Measurements from ENCODE around the gene RRM2. TPM values are rescaled to one million over a fixed set of nuclear protein-coding genes. Genes with fewer than 3 reads are reported as not detected.
A peak's percentile ranks its signal among the peaks of the same experiment; 100 is the strongest.

RRM2 gene
- total and polyA plus RNA-seq, 2 experiments from 2014 or later, result 15.2 to 49.7 TPM

DNA sequence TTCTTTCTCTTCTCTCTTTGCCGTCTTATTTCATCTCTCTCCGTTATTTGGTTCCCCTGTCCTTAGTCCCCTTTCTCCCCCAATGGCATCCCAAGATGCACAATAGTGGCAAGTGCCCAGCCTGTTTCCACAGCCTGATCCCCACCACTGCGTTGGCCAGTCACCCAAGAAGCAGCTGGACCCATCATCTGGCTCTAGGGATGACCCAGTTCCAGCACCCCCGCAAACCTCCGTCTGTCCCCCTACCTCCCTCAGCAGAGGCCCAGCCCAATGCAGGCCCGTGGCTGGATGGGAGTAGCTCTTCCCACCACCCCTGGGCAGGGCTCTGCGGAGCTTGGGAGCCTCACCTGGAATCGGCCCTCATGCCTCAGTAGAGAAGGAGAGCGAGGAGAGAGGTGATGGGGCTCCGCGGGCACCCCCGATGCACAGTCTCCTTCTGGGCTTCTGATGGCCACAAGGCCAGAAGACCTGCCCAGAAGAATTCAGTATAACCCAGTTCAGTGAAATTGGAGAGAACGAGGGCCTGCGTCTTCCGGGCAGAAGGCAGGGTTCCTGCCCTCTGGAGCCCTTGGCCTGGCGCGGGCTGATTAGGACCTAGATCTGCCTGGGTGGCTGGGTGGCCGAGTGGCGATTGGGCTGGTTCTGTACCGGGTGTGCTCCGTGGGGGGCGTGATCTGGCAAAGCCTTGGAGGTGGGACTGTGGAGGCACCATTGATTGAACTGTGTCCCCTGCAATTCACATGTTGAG, 50.9 kb downstream of the RRM2 start:
- Histone ChIP-seq H3K9me2 (replicated peaks; ENCODE audit: insufficient read depth) (no peaks in the 10 kb centered on the region), H3K79me2 (no peaks in the 10 kb centered on the region), H3K27me3 (no peaks in the 10 kb centered on the region), H3K27ac (no peak overlapping the region), H3K4me2 (no peak overlapping the region), H3K4me1 (ENCODE audit: insufficient read depth) (peaks cover 12% of the 10 kb centered on the region), H3K9me3 (ENCODE audit: low read depth) (no peaks in the 10 kb centered on the region), H2AFZ (no peak overlapping the region), H3K4me3 (no peak overlapping the region), H4K20me1 (ENCODE audit: insufficient read depth, poor library complexity, severe bottlenecking) (no peaks in the 10 kb centered on the region), H3K36me3 (replicated peaks; ENCODE audit: insufficient read depth, low read depth) (no peaks in the 10 kb centered on the region)
- TF ChIP-seq CTCF (IDR thresholded peaks at IDR 0.05; ENCODE audit: poor library complexity) (no peak), EZH2phosphoT487 (IDR thresholded peaks at IDR 0.05; ENCODE audit: low read depth, severe bottlenecking, unreplicated experiment) (no peak), EZH2 (IDR thresholded peaks at IDR 0.05; ENCODE audit: borderline replicate concordance) (no peak)
- DNase-seq (ENCODE audit: low spot score), result peak; percentile 3
- WGBS (ENCODE audit: low lambda C conversion rate, missing lambda C conversion rate), result 96% methylated on average over 21 of the region's 22 CpGs

DNA sequence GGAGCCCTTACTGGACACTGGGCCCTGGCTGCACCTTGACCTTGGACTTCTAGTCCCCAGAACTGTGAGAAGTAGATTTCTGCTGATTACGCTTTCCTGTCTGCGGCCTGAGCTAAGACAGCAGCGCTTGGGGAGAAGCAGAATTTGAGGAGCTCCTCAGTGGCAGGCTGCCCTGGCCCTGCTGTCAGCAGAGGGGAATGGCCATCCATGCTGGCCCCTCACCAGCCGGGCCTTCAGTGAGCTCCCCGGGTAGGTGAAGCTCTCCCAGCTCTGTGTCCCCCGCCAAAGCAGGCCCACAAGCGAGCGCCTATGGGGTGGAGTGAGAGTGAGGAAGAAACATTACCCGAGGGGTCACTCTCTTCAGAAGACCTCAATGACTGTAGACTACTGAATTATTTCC, 51.6 kb downstream of the RRM2 start:
- 93% methylated on average over 9 of the region's 9 CpGs for WGBS (ENCODE audit: low lambda C conversion rate, missing lambda C conversion rate)
- H3K79me2 ChIP-seq, result no peaks in the 10 kb centered on the region
- H2AFZ ChIP-seq, result no peak overlapping the region
- no peaks in the 10 kb centered on the region for H3K9me2 ChIP-seq (replicated peaks; ENCODE audit: insufficient read depth)
- H3K4me2 ChIP-seq, result no peak overlapping the region
- no peak overlapping the region for H3K27ac ChIP-seq
- no peak overlapping the region for H3K4me3 ChIP-seq
- H4K20me1 ChIP-seq (ENCODE audit: insufficient read depth, poor library complexity, severe bottlenecking), result no peaks in the 10 kb centered on the region
- TF ChIP-seq CTCF (IDR thresholded peaks at IDR 0.05; ENCODE audit: poor library complexity) (no peak), EZH2phosphoT487 (IDR thresholded peaks at IDR 0.05; ENCODE audit: low read depth, severe bottlenecking, unreplicated experiment) (no peak), EZH2 (IDR thresholded peaks at IDR 0.05; ENCODE audit: borderline replicate concordance) (no peak)
- no peaks in the 10 kb centered on the region for H3K27me3 ChIP-seq
- DNase-seq (ENCODE audit: low spot score), result no peak
- H3K9me3 ChIP-seq (ENCODE audit: low read depth), result no peaks in the 10 kb centered on the region
- peaks cover 8% of the 10 kb centered on the region for H3K4me1 ChIP-seq (ENCODE audit: insufficient read depth)
- no peaks in the 10 kb centered on the region for H3K36me3 ChIP-seq (replicated peaks; ENCODE audit: insufficient read depth, low read depth)

GRCh38 chr2:10175441-10175840, 52.9 kb downstream of the RRM2 start:
- WGBS (ENCODE audit: low lambda C conversion rate, missing lambda C conversion rate), result over 99% methylated on average over 10 of the region's 10 CpGs
- Histone ChIP-seq H3K27ac (no peak overlapping the region), H3K79me2 (no peaks in the 10 kb centered on the region), H2AFZ (no peak overlapping the region), H3K9me3 (ENCODE audit: low read depth) (no peaks in the 10 kb centered on the region), H3K36me3 (replicated peaks; ENCODE audit: insufficient read depth, low read depth) (no peaks in the 10 kb centered on the region), H3K4me2 (no peak overlapping the region), H4K20me1 (ENCODE audit: insufficient read depth, poor library complexity, severe bottlenecking) (no peaks in the 10 kb centered on the region), H3K27me3 (no peaks in the 10 kb centered on the region), H3K4me1 (ENCODE audit: insufficient read depth) (no peaks in the 10 kb centered on the region), H3K9me2 (replicated peaks; ENCODE audit: insufficient read depth) (no peaks in the 10 kb centered on the region), H3K4me3 (no peak overlapping the region)
- no peak for DNase-seq (ENCODE audit: low spot score)
- TF ChIP-seq CTCF (IDR thresholded peaks at IDR 0.05; ENCODE audit: poor library complexity) (no peak), EZH2phosphoT487 (IDR thresholded peaks at IDR 0.05; ENCODE audit: low read depth, severe bottlenecking, unreplicated experiment) (no peak), EZH2 (IDR thresholded peaks at IDR 0.05; ENCODE audit: borderline replicate concordance) (no peak)
